T-cell (primary cell): ENCODE data around the gene USP7. TPM values are rescaled to one million over a fixed set of nuclear protein-coding genes. Genes with fewer than 3 reads are reported as not detected.
A peak's percentile ranks its signal among the peaks of the same experiment; 100 is the strongest.

ENCODE experiments used
- ATAC-seq, 4 experiments: fragments of 200-7000 bp in 3 of 4; fragments of 150-1000 bp in 1 of 4; cut with Tn5 transposase; replicated peaks in 1 of 4; 1 replicate in 3 of 4; 2 replicates in 1 of 4; pipeline ENCODE4 v1.10.0; 2021; ENCODE audit warnings: moderate library complexity in 3 of 4, mild to moderate bottlenecking in 2 of 4, moderate number of reproducible peaks in 1 of 4
- CTCF ChIA-PET, 2 donors: fragments of 300-600 bp; sonication (Branson Sonifier 250); formaldehyde crosslinking; loops; one replicate each; lab custom pipeline; 2022; ENCODE audit warnings: antibody characterized with exemption in 2 of 2; lab: Charles Lee
- POLR2A ChIA-PET, 2 donors: fragments of 300-600 bp; sonication (Branson Sonifier 250); formaldehyde crosslinking; loops; one replicate each; lab custom pipeline; 2022; ENCODE audit warnings: antibody characterized with exemption in 2 of 2; lab: Charles Lee
- DNase-seq, 35 experiments: peaks; one replicate each; pipeline versions ENCODE4 v3.0.0 to v3.0.0-alpha.2; 2013 to 2023
- H3K27ac ChIP-seq: one replicate; pipeline ENCODE4 v1.5.1; 2013; ENCODE audit warnings: low read length
- H3K27me3 ChIP-seq, 2 experiments: replicated peaks in 1 of 2; 1 replicate in 1 of 2; 2 replicates in 1 of 2; pipeline versions ENCODE4 v1.6.1 to v1.7.0; 2013; ENCODE audit warnings: low read length in 1 of 2, mixed read lengths in 1 of 2; ENCODE audit not compliant: control insufficient read depth in 2 of 2, insufficient read depth in 2 of 2; ENCODE audit errors: extremely low read depth in 1 of 2
- H3K36me3 ChIP-seq, 2 donors: 1 replicate in 1 of 2; 2 replicates in 1 of 2; pipeline versions ENCODE4 v1.6.1 to v1.7.0; 2013; ENCODE audit warnings: low read length in 1 of 2; ENCODE audit not compliant: control insufficient read depth in 2 of 2, insufficient read depth in 1 of 2; ENCODE audit errors: extremely low read depth in 1 of 2
- H3K4me1 ChIP-seq, 2 experiments: 1 replicate in 1 of 2; 2 replicates in 1 of 2; pipeline versions ENCODE4 v1.6.1 to v1.7.0; 2013; ENCODE audit warnings: low read length in 2 of 2, mixed read lengths in 1 of 2; ENCODE audit not compliant: insufficient read depth in 2 of 2, control insufficient read depth in 1 of 2; ENCODE audit errors: extremely low read depth in 1 of 2
- H3K4me3 ChIP-seq, 2 donors: 1 replicate in 1 of 2; 2 replicates in 1 of 2; pipeline versions ENCODE4 v1.5.1 to v1.7.0; 2013; ENCODE audit warnings: mild to moderate bottlenecking in 2 of 2, low read length in 1 of 2, moderate library complexity in 1 of 2; ENCODE audit not compliant: control insufficient read depth in 1 of 2; ENCODE audit errors: extremely low read depth in 1 of 2
- H3K9me3 ChIP-seq: 2 replicates; pipeline ENCODE4 v1.7.0; 2013
- H3K27ac Mint-ChIP-seq, 2 donors: one replicate each; pipeline ENCODE4 v1.8.0; 2020 to 2021; ENCODE audit warnings: mild to moderate bottlenecking in 2 of 2, mixed read lengths in 2 of 2
- H3K27me3 Mint-ChIP-seq, 2 donors: one replicate each; pipeline ENCODE4 v1.8.0; 2021 to 2022; ENCODE audit warnings: mixed read lengths in 2 of 2
- H3K36me3 Mint-ChIP-seq: one replicate; pipeline ENCODE4 v1.8.0; 2021; ENCODE audit warnings: mixed read lengths
- H3K4me1 Mint-ChIP-seq, 3 donors: one replicate each; pipeline ENCODE4 v1.8.0; 2020 to 2022; ENCODE audit warnings: mixed read lengths in 3 of 3, mild to moderate bottlenecking in 1 of 3
- H3K4me3 Mint-ChIP-seq, 3 donors: one replicate each; pipeline ENCODE4 v1.8.0; 2020 to 2022; ENCODE audit warnings: mild to moderate bottlenecking in 3 of 3, mixed read lengths in 3 of 3, moderate library complexity in 3 of 3
- H3K9me3 Mint-ChIP-seq, 3 donors: one replicate each; pipeline ENCODE4 v1.8.0; 2020 to 2022; ENCODE audit warnings: mixed read lengths in 3 of 3
- WGBS: methylation state at CpG from one replicate; pipeline ENCODE4 v1.1.5; 2013; ENCODE audit warnings: missing lambda C conversion rate; ENCODE audit not compliant: insufficient coverage; 5-methylcytosine and 5-hydroxymethylcytosine counted together
- total RNA-seq, 35 experiments: library from RNA in 6 of 35; stranded (reverse) in 6 of 35; fragments of 120-200 nt in 1 of 35; gene quantifications; one replicate each; pipeline versions ENCODE4 v1.2.1 to v1.2.4 and lab custom pipeline; 2013 to 2026

Gene USP7
- total RNA-seq, 5 donors from 2014 or later (not counting 1 experiment from before 2014, with no cell fraction given) = 159 to 261 (median 169) TPM

DNA sequence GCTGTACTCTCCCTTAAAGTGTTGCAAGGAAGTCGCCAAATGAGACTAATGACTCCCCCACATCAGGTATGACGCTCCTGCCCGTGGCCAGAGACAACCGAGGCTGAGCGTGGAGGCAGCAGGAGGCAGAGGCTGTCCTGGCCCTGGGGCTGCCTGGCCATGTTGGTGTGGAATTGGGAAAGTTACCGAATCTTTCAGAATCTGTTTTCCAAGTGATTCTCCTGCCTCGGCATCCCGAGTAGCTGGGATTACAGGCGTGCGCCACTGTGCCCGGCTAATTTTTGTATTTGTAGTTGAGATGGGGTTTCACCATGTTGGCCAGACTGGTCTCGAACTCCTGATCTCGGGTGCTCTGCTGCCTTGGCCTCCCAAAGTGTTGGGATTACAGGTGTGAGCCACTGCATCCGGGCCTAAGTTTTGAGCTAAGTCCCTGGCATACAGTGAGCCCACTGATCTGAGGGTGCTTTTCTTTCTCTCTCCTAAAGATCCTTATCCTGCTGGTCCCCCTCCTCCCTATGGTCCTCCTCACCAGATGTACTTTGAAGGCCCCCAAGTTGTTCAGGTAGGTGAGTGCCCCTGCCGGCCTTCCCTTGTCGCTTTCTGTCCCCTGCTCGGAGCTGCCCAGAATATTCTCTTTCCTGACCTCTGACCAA lies 80.9 kb downstream of the USP7 start:
- Histone ChIP-seq H3K4me1 (peaks cover 0 to 24% of the 10 kb centered on the region in 2 experiments), H3K36me3 (no peaks in the 10 kb centered on the region), H3K4me3 (no peak overlapping the region), H3K27ac (no peak overlapping the region), H3K27me3 (peaks cover 0 to 37% of the 10 kb centered on the region in 2 experiments), H3K9me3 (no peaks in the 10 kb centered on the region)
- DNase-seq (no peak), ATAC-seq (no peak)
- Mint-ChIP-seq H3K27me3 (peaks cover 6 to 12% of the 10 kb centered on the region in 2 donors), H3K4me1 (peaks cover 16 to 18% (median 16%) of the 10 kb centered on the region in 3 donors), H3K9me3 (no peaks in the 10 kb centered on the region), H3K36me3 (no peaks in the 10 kb centered on the region), H3K27ac (no peak overlapping the region), H3K4me3 (no peak overlapping the region)
- POLR2A ChIA-PET = interaction anchor here in 1 of 2 donors (0.6 kb wide), 1 partner anchor 145 kb away, joined by 3 read pairs; no protein-coding TSS in a partner anchor
- WGBS = 97% methylated on average over 10 of the region's 17 CpGs
- CTCF ChIA-PET = interaction anchor here in 1 of 2 donors (0.6 kb wide), 1 partner anchor 220 kb away, joined by 3 read pairs; no protein-coding TSS in a partner anchor

DNA sequence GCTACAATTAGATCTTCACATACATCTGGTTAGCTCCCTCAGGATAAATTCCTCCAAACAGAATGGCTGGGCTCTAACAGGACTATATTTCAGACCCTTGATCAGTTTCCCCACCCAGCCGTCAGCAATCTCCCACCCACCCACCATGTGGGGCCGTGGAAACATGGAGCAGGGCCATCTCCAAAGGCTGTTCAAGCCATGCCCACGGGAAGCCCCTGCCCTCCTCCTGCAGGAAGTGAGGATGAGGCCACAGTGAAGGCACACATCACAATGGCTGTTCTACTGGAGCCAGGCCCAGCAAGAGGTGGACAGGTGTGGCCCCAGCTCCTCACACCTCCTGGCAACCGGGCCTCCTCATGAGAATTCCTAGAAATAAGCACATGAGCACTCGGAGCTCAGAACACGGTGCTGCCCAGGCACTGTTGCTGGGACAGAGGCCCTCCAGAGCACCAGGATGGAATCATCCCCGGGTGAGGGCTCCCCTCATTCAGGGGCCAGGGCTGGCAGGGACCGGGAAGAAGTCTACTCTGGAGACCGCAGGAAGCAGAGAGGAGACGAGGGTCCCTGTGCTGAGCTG lies 81.6 kb downstream of the USP7 start, which contains the start of gene LITAFD:
LITAFD (plus strand) TSS at position 311 of the 577 bp plus-strand sequence. CDS start 2,005 bp downstream, outside the sequence.
- Mint-ChIP-seq H3K9me3 (no peaks in the 10 kb centered on the region), H3K36me3 (no peaks in the 10 kb centered on the region), H3K27ac (no peak within 1 kb of the TSS), H3K4me1 (peaks cover 16 to 20% (median 18%) of the 10 kb centered on the region in 3 donors), H3K27me3 (peaks cover 6 to 12% of the 10 kb centered on the region in 2 donors), H3K4me3 (no peak within 1 kb of the TSS)
- CTCF ChIA-PET = interaction anchor here in 1 of 2 donors (0.5 kb wide), 1 partner anchor 312 kb away, joined by 3 read pairs; no protein-coding TSS in a partner anchor
- Histone ChIP-seq H3K27me3 (peaks cover 0 to 37% of the 10 kb centered on the region in 2 experiments), H3K4me3 (no peak within 1 kb of the TSS), H3K9me3 (no peaks in the 10 kb centered on the region), H3K4me1 (peaks cover 0 to 25% of the 10 kb centered on the region in 2 experiments), H3K36me3 (no peaks in the 10 kb centered on the region), H3K27ac (no peak within 1 kb of the TSS)
- POLR2A ChIA-PET = no interaction called here
- ATAC-seq (no peak), DNase-seq (no peak)
- WGBS = 68% methylated on average over 7 of the region's 10 CpGs

DNA sequence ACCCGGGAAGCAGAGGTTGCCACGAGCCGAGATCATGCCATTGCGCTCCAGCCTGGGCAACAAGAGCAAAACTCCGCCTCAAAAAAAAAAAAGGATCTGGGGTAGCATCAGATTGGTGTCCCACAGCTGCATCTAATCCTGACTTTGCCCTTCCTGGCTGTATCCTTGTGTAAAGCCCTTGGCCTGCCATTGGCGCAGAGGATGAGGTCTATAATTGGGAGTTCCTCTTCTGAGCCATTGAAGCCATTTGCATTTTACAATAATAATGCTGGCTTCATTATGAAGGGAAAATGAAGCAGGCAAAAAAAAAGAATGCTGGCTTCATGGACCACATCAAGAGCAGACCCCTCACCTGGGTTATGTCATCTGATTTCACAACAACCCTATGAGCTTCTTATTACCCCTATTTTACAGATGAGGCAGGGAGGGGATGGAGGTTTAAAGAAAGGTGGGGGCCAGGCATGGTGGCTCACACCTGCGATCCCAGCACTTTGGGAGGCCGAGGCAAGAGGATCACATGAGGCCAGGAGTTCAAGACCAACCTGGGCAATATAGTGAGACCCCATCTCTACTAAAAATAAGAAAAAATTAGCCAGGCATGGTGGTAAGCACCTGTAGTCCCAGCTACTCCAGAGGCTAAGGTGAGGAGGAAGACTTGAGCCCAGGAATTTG lies 82.7 kb downstream of the USP7 start:
- WGBS = 82% methylated on average over 6 of the region's 8 CpGs
- CTCF ChIA-PET = interaction anchor here (0.5 to 3.2 kb wide), 11 partner anchors 12 to 1301 kb away, joined by 3 to 27 read pairs (median 3); partner anchors contain the start of genes CARHSP1 (in 1 of the 2), GRIN2A (in 1 of the 2), PMM2 (in 1 of the 2) and TMEM186 (in 1 of the 2)
- no peak overlapping the region for H3K27ac Mint-ChIP-seq
- peaks cover 6 to 12% of the 10 kb centered on the region in 2 donors for H3K27me3 Mint-ChIP-seq
- H3K4me1 Mint-ChIP-seq = peaks cover 13 to 18% (median 17%) of the 10 kb centered on the region in 3 donors
- POLR2A ChIA-PET = no interaction called here
- no peak overlapping the region for H3K4me3 Mint-ChIP-seq
- peaks cover 0 to 33% of the 10 kb centered on the region in 2 experiments for H3K27me3 ChIP-seq
- no peak overlapping the region for H3K4me3 ChIP-seq
- H3K36me3 Mint-ChIP-seq = no peaks in the 10 kb centered on the region
- ATAC-seq (no peak), DNase-seq (no peak)
- no peaks in the 10 kb centered on the region for H3K9me3 ChIP-seq
- no peaks in the 10 kb centered on the region for H3K9me3 Mint-ChIP-seq
- peaks cover 0 to 19% of the 10 kb centered on the region in 2 experiments for H3K4me1 ChIP-seq
- no peak overlapping the region for H3K27ac ChIP-seq
- H3K36me3 ChIP-seq = no peaks in the 10 kb centered on the region

DNA sequence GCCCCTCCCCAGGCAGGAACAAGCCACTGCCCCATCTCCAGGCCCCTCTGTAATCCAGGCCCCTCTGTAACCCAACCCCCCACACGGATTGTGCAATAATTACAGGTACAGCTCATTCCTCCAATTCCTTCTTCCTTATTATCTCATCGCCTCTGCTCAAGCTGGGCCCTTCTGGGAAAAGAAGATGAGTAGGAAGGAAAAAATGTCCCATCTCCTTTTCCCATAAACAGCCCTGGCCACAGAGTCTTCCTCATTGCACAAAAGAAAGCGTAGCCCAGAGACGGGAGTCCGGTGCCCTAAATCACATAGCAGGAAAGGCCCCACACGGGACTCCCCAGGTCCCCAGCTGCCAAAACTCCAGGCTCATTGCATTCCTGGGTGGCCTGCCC lies 85.2 kb downstream of the USP7 start:
- H3K27ac ChIP-seq = no peak overlapping the region
- WGBS = 100% methylated on average over 1 of the region's 6 CpGs
- ChIA-PET CTCF (interaction anchor here (0.6 to 3.2 kb wide), 5 partner anchors 10 to 323 kb away, joined by 3 to 15 read pairs (median 3); partner anchors contain the start of gene CARHSP1 (in 1 of the 2)), POLR2A (no interaction called here)
- ATAC-seq = no peak
- peaks cover 0 to 18% of the 10 kb centered on the region in 2 experiments for H3K4me1 ChIP-seq
- peaks cover 0 to 3% of the 10 kb centered on the region in 2 donors for H3K27me3 Mint-ChIP-seq
- peaks cover 0 to 9% of the 10 kb centered on the region in 2 experiments for H3K27me3 ChIP-seq
- H3K4me3 Mint-ChIP-seq = no peak overlapping the region
- peaks cover 13 to 17% (median 14%) of the 10 kb centered on the region in 3 donors for H3K4me1 Mint-ChIP-seq
- no peaks in the 10 kb centered on the region for H3K9me3 ChIP-seq
- H3K36me3 ChIP-seq = no peaks in the 10 kb centered on the region
- no peak overlapping the region for H3K4me3 ChIP-seq
- no peak for DNase-seq
- no peaks in the 10 kb centered on the region for H3K36me3 Mint-ChIP-seq
- H3K9me3 Mint-ChIP-seq = no peaks in the 10 kb centered on the region
- peak overlapping the region; percentile 54 to 69 for H3K27ac Mint-ChIP-seq

DNA sequence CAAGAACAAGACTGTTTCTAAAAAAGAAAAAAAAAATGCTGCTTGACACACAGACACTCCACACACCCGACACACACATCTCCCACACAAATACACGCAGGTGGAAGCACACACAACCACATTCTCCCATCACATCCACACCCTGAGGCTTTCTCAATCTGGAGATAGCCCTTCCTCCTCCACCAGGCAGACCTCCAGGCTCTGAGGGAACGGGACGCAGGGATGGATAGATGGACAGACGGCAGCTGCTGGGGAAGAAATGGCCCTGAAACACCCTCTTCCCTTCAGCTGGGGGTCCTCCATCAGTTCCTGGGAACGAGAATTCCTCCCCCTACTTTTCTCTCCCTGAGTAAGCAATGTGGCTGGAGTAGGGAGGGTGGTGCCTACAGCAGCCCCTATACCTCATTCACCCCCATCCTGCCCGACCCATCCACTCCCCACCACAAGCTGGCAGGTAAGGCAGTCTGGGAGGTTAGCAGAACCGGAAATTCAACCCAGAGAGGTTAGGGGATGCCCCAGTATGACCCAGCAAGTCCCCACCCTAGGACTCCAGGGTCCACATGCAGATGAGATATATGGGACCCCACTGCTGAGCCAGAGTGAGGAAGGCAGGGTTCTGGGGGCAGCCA lies 85.7 kb downstream of the USP7 start:
- WGBS = 80% methylated on average over 2 of the region's 8 CpGs
- CTCF ChIA-PET = interaction anchor here (0.6 to 3.2 kb wide), 5 partner anchors 9 to 322 kb away, joined by 3 to 15 read pairs (median 3); partner anchors contain the start of gene CARHSP1 (in 1 of the 2)
- Histone ChIP-seq H3K9me3 (no peaks in the 10 kb centered on the region), H3K27me3 (peaks cover 0 to 4% of the 10 kb centered on the region in 2 experiments), H3K27ac (no peak overlapping the region), H3K4me3 (no peak overlapping the region), H3K4me1 (peaks cover 0 to 18% of the 10 kb centered on the region in 2 experiments), H3K36me3 (no peaks in the 10 kb centered on the region)
- Mint-ChIP-seq H3K9me3 (no peaks in the 10 kb centered on the region), H3K4me1 (peaks cover 13 to 17% (median 14%) of the 10 kb centered on the region in 3 donors), H3K36me3 (no peaks in the 10 kb centered on the region), H3K27me3 (no peaks in the 10 kb centered on the region), H3K4me3 (no peak overlapping the region), H3K27ac (no peak overlapping the region)
- no peak for DNase-seq
- POLR2A ChIA-PET = no interaction called here
- peak in 3 of 4 experiments; percentile 28 to 48 (median 44) for ATAC-seq
